GM12892 (cell line): Measurements from ENCODE around the gene CRP.

Source experiments
- POLR2A ChIP-seq: IDR thresholded peaks from 2 replicates; pipeline ENCODE4 v1.6.1; 2011; ENCODE audit warnings: low read depth, low read length, control low read depth
- TAF1 ChIP-seq: IDR thresholded peaks from 2 replicates; pipeline ENCODE4 v1.6.1; 2011; ENCODE audit warnings: low read depth, mild to moderate bottlenecking, control low read depth, low read length, borderline replicate concordance

DNA sequence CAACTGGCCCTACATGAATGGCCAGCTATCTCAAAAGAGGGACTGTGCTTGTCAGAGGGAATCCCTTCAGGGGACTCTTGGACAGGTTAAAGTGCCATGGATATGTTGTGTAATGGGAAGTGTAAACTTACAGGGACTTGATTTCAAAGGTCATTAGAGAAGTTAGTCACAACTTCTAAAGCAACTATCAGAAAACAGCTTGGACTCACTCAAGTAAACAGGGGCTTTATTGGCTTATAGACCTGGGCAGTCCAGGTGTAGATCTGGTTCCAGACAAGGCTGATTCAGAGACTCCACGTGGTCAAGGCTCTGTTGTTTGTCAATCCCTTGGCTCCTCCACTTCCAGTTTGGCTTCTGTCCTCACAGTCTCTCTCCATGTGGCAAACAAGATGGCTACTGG is 2.3 kb downstream of the CRP start:
- TF ChIP-seq POLR2A = no peak
- TF ChIP-seq TAF1 = no peak
